OCI-M2 (cell line): ENCODE data around the gene HSD17B3.
"Not testable (repeated sequence)": the region's sequence is repeated elsewhere in the genome, so short reads cannot be mapped to it uniquely, and the experiment has no call there.

Experiments
- DNase-seq: peaks from one replicate; lab custom pipeline; 2025; ENCODE audit not compliant: unreplicated experiment; lab: John Stamatoyannopoulos, UW

The HSD17B3 gene

DNA sequence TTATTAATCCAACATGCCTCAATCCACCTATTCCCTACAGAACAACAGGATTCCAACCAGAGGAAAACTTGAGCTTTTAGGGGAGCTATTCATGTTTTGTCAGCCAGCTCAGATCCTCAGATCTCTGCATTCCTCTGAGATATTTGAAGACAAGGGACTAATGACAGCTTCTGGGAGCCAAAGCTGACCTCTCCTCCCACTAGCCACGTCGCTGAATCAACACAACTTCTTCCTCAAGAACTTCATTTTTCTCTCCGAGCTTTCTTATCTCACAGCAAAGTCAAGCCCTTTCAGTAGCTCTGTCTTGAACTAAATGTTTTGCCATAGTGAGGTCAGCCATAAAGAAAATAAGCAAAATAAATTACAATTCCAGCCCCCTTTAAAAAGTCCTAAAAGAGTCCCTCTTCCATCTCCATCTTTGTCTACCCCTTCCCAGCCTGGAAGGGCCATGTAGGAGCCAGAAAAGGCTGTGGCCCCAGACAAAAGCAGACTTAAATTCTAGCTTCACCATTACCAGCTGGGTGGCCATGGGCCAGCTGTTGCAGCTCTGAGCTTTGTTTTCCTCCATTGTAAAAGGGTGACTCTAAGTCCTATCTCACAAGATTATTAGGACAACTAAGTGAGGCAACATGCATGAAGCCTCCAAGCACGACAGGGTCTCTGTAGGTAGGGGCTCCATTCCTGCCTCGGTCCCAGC is 65.0 kb downstream of the HSD17B3 start:
- no peak for DNase-seq

DNA sequence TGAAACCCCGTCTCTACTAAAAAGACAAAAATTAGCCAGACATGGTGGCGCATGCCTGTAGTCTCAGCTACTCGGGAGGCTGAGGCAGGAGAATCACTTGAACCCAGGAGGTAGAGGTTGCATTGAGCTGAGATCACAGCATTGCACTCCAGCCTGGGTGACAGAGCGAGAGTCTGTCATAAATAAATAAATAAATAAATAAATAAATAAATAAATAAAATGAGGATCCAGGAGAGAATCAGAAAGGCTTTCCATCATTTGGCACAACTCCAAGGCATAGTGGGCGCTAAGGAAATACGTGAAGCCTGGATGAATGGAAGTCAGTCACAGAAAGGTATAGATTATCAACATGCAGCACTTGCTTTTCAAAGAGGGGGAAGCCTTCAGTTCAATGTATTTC is 65.6 kb downstream of the HSD17B3 start:
- not testable (repeated sequence) for DNase-seq

DNA sequence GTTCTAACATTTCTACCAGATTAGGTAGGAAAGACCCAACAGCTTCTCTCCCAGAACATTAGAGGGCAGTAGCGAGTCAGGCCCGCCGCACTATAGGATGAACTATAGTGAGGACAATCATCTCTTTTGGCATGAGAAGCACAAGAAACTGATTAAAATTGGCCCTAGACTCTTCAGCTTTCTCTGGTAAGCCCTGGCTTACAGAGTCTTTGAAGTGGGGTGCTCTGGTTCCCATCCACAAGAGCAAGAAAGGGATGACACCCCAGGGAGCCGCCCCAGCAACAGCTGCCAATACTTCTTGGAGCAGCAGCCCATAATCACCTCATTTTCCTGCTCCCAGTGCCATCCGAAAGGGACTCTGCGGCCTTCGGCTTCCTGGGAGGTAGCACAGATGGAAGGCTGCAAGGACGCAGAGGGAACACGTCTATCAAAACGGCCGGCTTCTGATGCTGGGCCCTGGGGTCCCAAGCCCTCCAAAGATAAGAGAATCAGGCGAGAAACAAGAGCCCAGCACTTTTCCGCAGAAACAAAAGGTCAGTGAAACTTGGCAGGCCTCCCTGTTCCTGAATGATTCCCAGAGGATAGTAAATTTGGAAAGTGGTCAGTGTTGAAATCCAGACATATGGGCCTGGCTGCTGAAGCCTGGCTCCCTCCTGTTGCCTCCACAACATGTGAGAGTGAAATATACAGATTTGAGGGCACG is 69.3 kb downstream of the HSD17B3 start:
- DNase-seq = no peak

GRCh38 chr9:96232164-96232538 is 69.8 kb downstream of the HSD17B3 start:
- no peak for DNase-seq

- no peak for DNase-seq
Observed at GRCh38 chr9:96230002-96230401, 72.0 kb downstream of the HSD17B3 start.

GRCh38 chr9:96222132-96222531 is 79.8 kb downstream of the HSD17B3 start:
- DNase-seq = no peak

DNA sequence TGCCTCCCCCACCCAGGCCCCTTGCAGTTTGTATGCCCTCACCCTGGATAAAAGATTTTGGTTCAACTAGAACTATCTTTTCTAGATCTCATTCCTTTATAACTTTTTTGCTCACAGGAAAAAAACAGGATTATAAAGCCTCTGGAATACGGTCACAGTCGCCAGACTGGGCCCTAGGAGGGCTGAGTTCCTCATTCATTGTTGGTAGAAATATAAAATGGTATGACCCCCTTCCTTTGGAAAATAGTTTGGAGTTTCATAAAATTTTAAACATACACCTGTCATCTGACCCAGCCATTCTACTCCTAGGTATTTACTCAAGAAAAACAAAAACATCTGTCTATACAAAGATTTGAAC is 82.1 kb downstream of the HSD17B3 start:
- DNase-seq = no peak

- peak; percentile 25 for DNase-seq
Observed at GRCh38 chr9:96219026-96219899, 82.7 kb downstream of the HSD17B3 start.

DNA sequence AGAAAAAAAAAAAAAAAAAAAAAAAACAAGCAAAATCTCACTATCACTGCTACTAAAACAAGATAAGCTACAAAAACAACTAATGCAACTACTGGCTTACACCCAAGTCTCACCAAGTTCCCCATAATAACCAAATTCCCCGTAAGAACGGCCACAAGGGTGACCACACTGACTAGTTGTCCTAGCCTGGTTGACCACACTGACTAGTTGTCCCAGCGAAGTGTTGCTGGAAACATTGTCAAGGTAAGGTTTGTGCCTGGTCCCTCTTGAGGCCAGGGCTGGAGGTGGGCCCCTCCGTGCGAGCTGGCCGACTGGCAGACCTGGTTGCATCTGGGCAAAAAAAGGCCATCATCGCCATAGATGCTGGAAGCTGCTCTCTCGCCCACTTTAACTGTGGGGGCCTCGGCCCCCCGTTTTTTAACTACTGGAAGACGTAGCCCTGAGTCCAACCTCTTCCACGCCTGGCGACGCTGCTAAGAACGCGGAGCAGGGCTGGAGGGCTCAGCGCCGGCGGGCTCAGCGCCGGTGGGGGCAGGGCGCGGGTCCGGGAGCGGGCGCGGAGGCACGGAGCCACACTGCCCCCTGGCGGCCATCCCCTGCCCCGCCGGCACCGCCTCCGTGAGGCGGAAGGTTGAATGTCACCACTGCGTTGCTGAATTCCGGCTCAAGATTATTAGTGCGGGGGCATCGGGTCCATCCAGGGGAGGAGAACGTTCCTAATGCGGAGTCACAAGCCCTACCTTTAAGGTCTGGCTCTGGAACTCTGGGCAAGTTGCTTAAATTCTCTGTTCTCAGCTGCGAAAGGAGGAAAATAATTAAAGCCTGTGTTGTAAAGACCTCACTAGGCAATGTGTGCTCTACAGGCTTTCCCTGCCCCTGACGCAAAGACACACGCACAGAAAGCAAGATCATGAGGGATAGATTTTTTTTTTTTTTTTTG is 84.0 kb downstream of the HSD17B3 start:
- DNase-seq = peak; percentile 57

DNA sequence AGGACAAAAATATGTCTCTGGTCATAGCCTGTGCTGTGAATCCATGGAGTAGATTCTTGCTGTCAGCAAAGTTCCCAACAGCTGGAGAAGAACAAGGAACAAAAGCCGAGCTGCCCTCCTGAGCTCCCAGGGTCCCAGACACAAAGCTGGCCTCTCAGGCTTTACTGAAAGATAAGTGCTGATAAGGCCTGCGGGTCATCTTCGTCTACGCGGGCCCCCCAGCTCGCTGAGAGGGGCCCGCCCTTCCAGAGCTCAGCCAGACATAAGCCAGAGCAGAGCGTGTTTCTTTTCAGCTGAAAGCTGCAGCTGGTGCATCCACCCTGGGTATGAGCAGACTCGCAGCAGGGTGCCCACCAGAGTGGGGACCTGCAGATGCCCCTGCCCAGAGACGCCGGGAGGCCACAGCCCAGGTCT is 84.7 kb downstream of the HSD17B3 start:
- no peak for DNase-seq

- no peak for DNase-seq
Observed at GRCh38 chr9:96216583-96216982, 85.4 kb downstream of the HSD17B3 start.

GRCh38 chr9:96215841-96216240 is 86.1 kb downstream of the HSD17B3 start:
- DNase-seq = no peak

DNA sequence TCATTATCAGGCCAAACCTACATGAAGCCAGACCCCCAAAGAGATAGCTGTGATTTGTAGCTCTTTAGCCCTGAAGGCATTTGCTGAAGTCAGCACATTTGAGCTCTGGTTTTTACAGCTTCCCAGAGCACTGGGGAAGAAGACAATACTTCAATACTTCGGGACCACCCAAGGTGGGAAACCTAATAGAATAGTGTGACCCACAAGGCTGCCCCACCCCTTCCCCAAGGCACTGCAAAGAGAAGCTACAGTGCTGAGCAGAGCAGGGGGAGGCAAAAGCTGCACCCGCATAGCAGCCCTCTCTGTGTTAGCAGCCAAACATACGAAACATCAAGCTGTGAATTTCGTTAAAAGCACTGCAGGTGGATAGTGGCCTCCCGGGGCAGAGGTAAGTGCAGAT is 87.3 kb downstream of the HSD17B3 start:
- no peak for DNase-seq

DNA sequence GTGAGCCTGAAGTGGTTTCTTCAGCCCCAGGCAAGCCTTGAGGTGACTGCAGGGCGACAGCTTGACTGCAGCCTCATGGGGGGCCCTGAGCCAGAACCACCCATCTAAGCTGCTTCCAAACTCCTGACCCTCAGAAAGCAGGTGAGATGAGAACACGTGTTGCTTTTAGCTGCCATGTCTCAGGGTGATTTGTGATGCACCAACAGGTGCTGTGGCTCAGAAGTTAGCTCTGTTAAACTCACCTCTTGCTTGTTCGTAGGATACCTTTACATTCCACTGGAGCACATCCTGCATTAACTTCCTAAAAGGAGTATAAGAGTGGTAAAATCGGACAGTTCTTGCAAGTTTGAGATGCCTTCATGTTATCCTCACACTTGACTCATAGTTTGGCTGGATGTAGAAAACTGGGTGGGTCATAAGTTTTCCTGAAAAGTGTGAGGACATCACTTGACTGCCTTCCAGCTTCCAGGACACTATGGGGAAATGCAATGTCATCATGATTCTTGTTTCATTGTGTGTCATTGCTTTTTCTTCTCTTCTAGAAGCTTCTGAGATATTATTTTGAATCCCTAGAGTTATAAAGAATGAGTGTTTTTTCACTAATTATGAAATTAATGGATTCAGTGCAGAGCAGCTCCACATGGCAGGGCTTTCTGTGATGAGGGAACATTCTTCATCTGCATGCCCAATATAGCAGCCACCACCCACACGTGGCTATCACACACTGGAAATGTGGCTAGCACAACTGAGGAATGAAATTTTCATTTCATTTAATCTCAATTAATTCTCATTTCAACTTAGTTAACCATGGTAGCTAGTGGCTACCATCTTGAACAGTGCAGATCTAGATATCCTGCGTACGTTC is 92.3 kb downstream of the HSD17B3 start:
- DNase-seq = no peak

- DNase-seq = no peak
Observed at GRCh38 chr9:96206156-96206751, 95.7 kb downstream of the HSD17B3 start.

DNA sequence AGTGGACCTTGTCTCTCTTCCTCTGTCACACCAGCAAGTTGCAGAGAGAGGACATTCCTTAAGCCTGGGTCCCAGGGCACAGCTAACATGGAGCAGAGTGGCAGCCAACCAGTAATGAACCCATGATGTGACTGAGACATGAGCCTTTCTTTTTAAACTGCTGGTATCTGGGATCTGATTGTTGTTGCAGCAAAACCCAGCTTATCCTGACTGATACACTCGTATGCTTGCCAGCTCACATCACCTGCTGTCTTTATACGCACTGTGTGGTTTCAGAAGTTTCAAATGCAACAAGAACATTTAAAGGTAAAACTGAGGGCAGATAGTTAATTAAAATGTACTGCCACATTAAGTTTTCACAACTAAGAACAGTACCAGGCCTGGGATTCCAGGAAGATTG is 97.1 kb downstream of the HSD17B3 start:
- DNase-seq = no peak

DNA sequence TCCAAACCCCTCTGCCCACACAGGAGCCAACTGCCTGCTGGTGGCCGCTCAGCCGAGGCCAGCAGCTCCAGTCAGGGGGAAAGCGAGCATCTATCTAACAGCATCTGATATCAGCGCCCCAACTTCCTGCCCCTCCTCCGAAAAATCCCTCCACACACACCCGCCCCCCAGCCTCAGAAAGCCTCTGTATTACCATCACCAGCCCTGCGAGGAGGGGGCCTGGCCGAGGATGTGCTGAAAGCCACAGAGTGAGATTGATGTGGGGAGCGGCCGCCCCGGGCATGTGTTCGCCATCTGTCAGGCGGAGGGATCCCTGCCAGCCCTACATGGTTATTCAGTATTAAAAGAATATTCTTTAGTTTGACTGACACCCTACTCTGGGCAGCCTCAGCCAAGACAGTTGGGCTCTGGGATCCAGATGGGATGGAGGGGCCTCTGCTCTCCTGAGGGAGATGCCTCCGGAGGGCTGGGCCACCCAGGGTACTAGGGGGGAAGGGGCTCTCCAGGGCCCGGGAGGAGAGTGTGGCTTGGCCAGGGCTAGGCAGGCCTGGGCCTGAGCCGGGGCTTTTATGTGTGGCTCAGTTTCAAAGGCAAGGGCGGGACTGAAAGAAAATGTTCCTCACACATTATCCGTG is 98.0 kb downstream of the HSD17B3 start:
- no peak for DNase-seq

DNA sequence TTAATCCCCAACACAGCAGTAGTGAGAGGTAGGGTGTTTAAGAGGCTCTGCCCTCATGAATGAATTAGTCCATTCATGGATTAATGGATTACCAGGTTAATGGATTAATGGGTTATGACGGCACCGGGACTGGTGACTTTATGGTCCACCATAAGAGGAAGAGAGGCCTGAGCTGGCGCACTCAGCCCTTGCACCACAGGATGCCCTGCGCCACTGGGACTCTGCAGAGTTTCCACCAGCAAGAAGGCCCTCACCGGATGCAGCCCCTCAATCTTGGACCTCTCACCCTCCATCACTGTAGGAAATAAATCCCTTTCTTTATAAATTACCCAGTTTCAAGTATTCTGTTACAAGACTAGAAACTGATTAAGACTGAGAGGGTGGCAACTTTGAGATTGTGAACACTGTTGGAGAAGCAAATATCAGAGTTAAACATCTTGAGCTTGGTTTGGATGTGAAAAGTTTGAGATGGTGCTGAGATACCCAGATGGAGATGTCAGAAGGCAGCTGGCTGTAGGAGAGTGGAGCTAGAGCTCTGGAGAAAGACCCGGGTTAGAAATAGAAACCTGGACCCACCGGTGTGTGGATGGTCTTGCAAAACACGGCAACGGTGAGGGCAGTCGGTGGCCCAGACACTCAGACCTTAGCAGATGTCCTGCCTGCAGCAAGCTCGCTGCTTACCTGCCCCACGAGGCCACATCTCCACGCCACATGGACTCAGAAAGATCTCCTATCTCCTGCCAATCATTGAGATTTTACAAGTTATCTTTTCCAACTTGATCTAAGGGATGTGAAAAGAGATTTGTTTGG is 98.8 kb downstream of the HSD17B3 start:
- no peak for DNase-seq
